AG04449 (cell line): ENCODE results near the gene FOXL3.
"Not testable (repeated sequence)": the region's sequence is repeated elsewhere in the genome, so short reads cannot be mapped to it uniquely, and the experiment has no call there.

Experiments
- CTCF ChIA-PET: fragments of 350-600 bp; formaldehyde crosslinking; extraction: SDS; loops from one replicate; lab custom pipeline; 2021; ENCODE audit warnings: antibody characterized with exemption; lab: Yijun Ruan, JAX
- POLR2A ChIA-PET: fragments of 400-600, 350-600 bp; formaldehyde crosslinking; extraction: SDS; loops from one replicate; lab custom pipeline; 2020; ENCODE audit warnings: antibody characterized with exemption, inconsistent platforms; lab: Yijun Ruan, JAX
- DNase-seq: peaks from one replicate; pipeline ENCODE4 v3.0.0-alpha.2; 2010; ENCODE audit warnings: low read depth, low spot score
- H3K4me3 ChIP-seq: 2 replicates; pipeline ENCODE4 v1.5.1; 2011; ENCODE audit warnings: low read depth, mild to moderate bottlenecking, control low read depth, low read length
- TF ChIP-seq, protein P1 (sequence below): IDR thresholded peaks from one replicate; pipeline ENCODE4 v1.5.1; 2011; ENCODE audit warnings: mild to moderate bottlenecking, moderate library complexity, low read length, control low read depth, inconsistent platforms; ENCODE audit not compliant: insufficient read depth; ENCODE audit errors: missing control alignments

The FOXL3 gene

DNA sequence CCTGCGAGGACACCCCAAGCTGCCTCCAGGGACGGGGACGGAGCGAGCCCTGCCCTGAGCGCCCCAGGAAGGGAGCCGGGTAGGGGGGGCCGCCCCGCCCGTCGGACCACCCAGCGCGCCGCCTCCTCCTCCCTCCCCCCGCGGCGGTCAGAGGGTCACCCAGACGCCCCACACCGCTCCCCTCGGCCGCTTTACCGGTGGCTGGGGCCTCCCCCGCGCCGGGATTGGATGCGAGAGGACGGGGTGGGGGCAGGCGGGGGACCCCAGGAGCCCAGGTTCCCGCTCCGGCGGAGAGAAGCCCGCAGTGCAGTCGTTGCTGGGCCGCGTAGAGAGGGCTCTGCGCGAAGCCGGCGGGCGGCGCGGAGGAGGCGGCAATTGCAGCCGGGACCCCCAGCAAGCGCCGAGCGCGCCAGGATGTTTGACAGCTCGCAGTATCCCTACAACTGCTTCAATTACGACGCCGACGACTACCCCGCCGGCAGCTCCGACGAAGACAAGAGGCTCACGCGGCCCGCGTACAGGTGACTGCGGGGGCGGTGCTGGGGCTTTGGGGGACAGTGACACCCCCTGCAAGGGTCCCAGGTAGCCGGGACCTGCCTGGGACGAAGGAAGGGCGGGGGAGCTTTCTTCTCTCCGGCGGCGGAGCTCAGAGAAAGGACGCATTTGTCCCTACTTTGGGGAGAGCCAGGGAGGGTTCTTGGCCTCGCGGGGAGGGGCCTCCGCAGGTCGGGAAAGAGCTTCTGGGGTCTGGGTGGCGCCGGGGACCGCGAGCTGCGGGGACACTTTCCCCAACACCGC lies at the start of gene FOXL3:
TSS of gene FOXL3 (plus strand) at position 415 of the 798 bp plus-strand sequence. CDS start at position 415, 0 bp downstream.
- ChIA-PET CTCF (no interaction called here), POLR2A (no interaction called here)
- no peak for DNase-seq
- no peak within 1 kb of the TSS for H3K4me3 ChIP-seq
- TF ChIP-seq, protein P1, sequence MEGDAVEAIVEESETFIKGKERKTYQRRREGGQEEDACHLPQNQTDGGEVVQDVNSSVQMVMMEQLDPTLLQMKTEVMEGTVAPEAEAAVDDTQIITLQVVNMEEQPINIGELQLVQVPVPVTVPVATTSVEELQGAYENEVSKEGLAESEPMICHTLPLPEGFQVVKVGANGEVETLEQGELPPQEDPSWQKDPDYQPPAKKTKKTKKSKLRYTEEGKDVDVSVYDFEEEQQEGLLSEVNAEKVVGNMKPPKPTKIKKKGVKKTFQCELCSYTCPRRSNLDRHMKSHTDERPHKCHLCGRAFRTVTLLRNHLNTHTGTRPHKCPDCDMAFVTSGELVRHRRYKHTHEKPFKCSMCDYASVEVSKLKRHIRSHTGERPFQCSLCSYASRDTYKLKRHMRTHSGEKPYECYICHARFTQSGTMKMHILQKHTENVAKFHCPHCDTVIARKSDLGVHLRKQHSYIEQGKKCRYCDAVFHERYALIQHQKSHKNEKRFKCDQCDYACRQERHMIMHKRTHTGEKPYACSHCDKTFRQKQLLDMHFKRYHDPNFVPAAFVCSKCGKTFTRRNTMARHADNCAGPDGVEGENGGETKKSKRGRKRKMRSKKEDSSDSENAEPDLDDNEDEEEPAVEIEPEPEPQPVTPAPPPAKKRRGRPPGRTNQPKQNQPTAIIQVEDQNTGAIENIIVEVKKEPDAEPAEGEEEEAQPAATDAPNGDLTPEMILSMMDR = no peak

DNA sequence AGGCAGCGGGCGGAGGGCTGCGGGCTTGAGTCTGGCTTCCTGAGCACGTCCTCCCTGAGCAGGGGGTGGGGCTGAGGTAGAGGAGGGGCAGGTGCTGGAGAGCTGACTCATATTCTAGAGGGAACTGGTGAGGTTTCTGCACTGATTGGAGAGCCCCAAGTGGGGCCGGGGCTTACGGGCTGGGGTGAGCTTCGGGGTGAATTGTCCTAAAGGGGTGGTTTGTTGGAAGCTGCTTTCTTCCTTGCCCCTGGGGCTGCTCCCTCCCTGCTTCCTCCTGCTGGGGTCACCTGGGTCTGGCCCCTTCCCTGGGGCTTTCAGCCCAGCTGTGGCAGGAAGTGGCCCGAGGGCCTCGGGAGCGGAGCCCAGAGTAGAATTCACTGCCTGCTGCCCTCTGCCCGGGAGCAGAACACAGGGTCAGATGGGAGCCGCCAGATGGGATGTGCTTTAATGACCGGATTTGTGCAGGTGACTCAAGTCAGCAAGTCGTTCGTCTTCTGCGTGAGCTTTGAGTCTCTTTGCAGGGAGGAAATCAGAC lies 49.0 kb upstream of the FOXL3 start:
- TF ChIP-seq, protein P1 = no peak
- H3K4me3 ChIP-seq = no peak overlapping the region
- no peak for DNase-seq
- POLR2A ChIA-PET = no interaction called here
- CTCF ChIA-PET = interaction anchor here (0.7 kb wide), 1 partner anchor 24 kb away, joined by 3 read pairs; no protein-coding TSS in a partner anchor

DNA sequence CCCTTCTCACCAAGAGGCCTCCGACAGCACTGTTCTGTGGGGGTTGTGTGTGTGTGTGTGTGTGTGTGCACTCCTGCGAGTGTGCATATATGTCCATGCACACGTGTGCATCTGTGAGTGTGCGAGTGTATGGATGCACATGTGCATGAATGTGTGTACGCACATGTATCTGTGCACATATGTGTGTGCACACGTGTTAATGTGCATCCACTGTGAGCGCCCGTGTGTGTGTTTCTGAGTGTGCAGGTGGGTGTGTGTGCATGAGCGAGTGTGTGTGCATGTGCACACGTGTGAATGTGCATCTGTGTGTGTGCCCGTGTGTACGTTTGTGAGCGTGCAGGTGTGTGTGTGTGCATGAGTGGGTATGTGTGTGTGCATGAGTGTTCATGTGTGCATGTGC lies 48.5 kb upstream of the FOXL3 start:
- ChIA-PET POLR2A (no interaction called here), CTCF (no interaction called here)
- TF ChIP-seq, protein P1 = no peak
- H3K4me3 ChIP-seq = no peak overlapping the region
- DNase-seq = no peak

DNA sequence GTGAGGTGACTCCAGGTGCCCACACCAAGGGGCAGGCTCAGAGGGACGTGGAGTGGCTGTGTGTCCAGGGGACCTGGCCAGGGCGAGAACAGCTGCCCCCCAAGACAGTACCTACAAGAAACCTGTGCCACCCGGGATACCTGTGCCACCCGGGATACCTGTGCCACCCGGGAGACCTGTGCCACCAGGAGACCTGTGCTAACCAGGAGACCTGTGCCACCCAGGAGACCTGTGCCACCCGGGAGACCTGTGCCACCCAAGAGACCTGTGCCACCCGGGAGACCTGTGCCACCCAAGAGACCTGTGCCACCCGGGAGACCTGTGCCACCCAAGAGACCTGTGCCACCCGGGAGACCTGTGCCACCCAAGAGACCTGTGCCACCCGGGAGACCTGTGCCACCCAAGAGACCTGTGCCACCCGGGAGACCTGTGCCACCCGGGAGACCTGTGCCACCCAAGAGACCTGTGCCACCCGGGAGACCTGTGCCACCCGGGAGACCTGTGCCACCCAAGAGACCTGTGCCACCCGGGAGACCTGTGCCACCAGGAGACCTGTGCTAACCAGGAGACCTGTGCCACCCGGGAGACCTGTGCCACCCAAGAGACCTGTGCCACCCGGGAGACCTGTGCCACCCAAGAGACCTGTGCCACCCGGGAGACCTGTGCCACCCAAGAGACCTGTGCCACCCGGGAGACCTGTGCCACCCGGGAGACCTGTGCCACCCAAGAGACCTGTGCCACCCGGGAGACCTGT lies 47.0 kb upstream of the FOXL3 start:
- CTCF ChIA-PET, POLR2A ChIA-PET, H3K4me3 ChIP-seq, DNase-seq: not testable (repeated sequence)

DNA sequence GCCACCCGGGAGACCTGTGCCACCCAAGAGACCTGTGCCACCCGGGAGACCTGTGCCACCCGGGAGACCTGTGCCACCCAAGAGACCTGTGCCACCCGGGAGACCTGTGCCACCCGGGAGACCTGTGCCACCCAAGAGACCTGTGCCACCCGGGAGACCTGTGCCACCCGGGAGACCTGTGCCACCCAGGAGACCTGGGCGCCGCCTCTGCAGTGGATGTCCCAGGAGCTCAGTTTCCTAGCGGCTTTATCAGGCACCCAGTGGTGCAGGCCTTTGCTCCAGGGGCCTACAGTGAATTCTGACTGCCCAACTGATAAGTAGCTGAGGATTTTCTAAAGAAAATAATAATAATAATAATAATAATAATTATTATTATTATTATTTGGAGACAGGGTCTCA lies 46.4 kb upstream of the FOXL3 start:
- CTCF ChIA-PET, DNase-seq, H3K4me3 ChIP-seq, POLR2A ChIA-PET: not testable (repeated sequence)

DNA sequence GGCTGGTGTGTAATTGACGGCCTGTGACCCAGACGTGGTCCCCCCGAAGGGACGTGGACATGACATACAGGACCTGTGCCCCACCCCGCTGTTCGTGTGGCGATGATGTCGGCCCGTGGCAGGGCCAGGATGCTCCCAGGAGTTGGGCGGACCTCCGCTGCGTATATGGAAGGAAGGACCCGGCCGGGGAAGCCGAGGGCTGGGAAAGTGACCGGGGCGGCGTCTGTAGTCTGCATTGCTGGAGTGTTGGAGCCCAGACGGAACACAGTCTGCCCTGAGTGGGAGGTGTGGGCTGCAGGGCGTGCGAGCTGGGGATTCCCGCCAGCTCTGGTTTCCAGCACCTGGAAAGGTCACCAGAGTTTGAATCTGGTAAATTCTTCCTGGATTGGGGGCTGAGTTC lies 45.0 kb upstream of the FOXL3 start:
- POLR2A ChIA-PET = no interaction called here
- TF ChIP-seq, protein P1 = no peak
- CTCF ChIA-PET = no interaction called here
- H3K4me3 ChIP-seq = no peak overlapping the region
- no peak for DNase-seq
